PC-3 (cell line): ENCODE results near the gene FOXP1.

Source experiments
- CTCF ChIP-seq: fragments of 300-600 bp; sonication (generic); conservative IDR thresholded peaks from 2 replicates; pipeline ENCODE4 v1.5.1; 2017; ENCODE audit warnings: antibody characterized with exemption, low read depth, mild to moderate bottlenecking, low read length
- EZH2 ChIP-seq: fragments of 300-600 bp; sonication (generic); IDR thresholded peaks from one replicate; pipeline ENCODE4 v1.6.1; 2017; ENCODE audit warnings: antibody characterized with exemption, mild to moderate bottlenecking, low read length; ENCODE audit not compliant: unreplicated experiment

GRCh38 chr3:71064291-71064955, 519.1 kb downstream of the FOXP1 start:
- TF ChIP-seq CTCF (no peak), EZH2 (no peak)
